Stomach (tissue), 4 donors: ENCODE results near the gene SOX6.

Experiments
- CTCF ChIP-seq, 7 experiments: fragments of 450-650 bp in 4 of 7; fragments of 200-600 bp in 3 of 7; sonication (generic) in 3 of 7; IDR thresholded peaks; one replicate each; pipeline ENCODE4 v1.5.1; 2016 to 2019; ENCODE audit warnings: antibody characterized with exemption in 7 of 7, control low read depth in 2 of 7, mild to moderate bottlenecking in 1 of 7
- POLR2AphosphoS5 ChIP-seq, 3 donors: sonication (generic); formaldehyde crosslinking; IDR thresholded peaks; one replicate each; pipeline ENCODE4 v1.6.1; 2016; ENCODE audit warnings: antibody characterized with exemption in 3 of 3

- TF ChIP-seq CTCF (IDR thresholded peaks at IDR 0.05): no peak
- no peak for TF ChIP-seq POLR2AphosphoS5 (IDR thresholded peaks at IDR 0.05)
Observed at GRCh38 chr11:16289541-16289940, 66.8 kb downstream of the SOX6 start.
